Astrocyte (in vitro differentiated cells and primary cell): ENCODE results near the gene SDK1. TPM values are rescaled to one million over a fixed set of nuclear protein-coding genes. Genes with fewer than 3 reads are reported as not detected.

ENCODE experiments used
- DNase-seq: peaks from one replicate; pipeline ENCODE4 v3.0.0-alpha.2; 2010; ENCODE audit warnings: low read depth
- FAIRE-seq: peaks from 2 replicates; lab custom pipeline; 2011; peaks lifted over from hg19 to GRCh38; lab: Jason Lieb, UNC
- H2AFZ ChIP-seq: 2 replicates; pipeline ENCODE4 v1.6.0; 2012; ENCODE audit warnings: low read depth, low read length, inconsistent platforms
- H3K27ac ChIP-seq: 2 replicates; pipeline ENCODE4 v1.5.1; 2011; ENCODE audit warnings: low read depth, low read length, inconsistent platforms
- H3K27me3 ChIP-seq: 2 replicates; pipeline ENCODE4 v1.6.0; 2011; ENCODE audit warnings: low read length, inconsistent platforms; ENCODE audit not compliant: insufficient read depth
- H3K36me3 ChIP-seq: 2 replicates; pipeline ENCODE4 v1.5.1; 2011; ENCODE audit warnings: low read length, inconsistent platforms; ENCODE audit not compliant: insufficient read depth
- H3K4me1 ChIP-seq: 2 replicates; pipeline ENCODE4 v1.5.1; 2011; ENCODE audit warnings: low read length, inconsistent platforms; ENCODE audit not compliant: insufficient read depth
- H3K4me2 ChIP-seq: 2 replicates; pipeline ENCODE4 v1.6.0; 2012; ENCODE audit warnings: low read length, inconsistent platforms
- H3K4me3 ChIP-seq: 2 replicates; pipeline ENCODE4 v1.5.1; 2011; ENCODE audit warnings: low read depth, mild to moderate bottlenecking, low read length, inconsistent platforms; ENCODE audit not compliant: insufficient read depth
- H3K79me2 ChIP-seq: 2 replicates; pipeline ENCODE4 v1.6.0; 2012; ENCODE audit warnings: mild to moderate bottlenecking, low read length, inconsistent platforms; ENCODE audit not compliant: insufficient read depth
- H3K9ac ChIP-seq: 2 replicates; pipeline ENCODE4 v1.6.0; 2012; ENCODE audit warnings: mild to moderate bottlenecking, low read length, inconsistent platforms
- H3K9me3 ChIP-seq: 2 replicates; pipeline ENCODE4 v1.5.1; 2012; ENCODE audit warnings: low read depth, mild to moderate bottlenecking, low read length, inconsistent platforms; ENCODE audit not compliant: insufficient read depth
- H4K20me1 ChIP-seq: 2 replicates; pipeline ENCODE4 v1.6.0; 2012; ENCODE audit warnings: low read length, inconsistent platforms; ENCODE audit not compliant: insufficient read depth
- H3K27ac Mint-ChIP-seq: one replicate; pipeline ENCODE4 v1.8.0; 2021; ENCODE audit warnings: mild to moderate bottlenecking, mixed read lengths; ENCODE audit not compliant: unreplicated experiment
- H3K27me3 Mint-ChIP-seq: one replicate; pipeline ENCODE4 v1.8.0; 2021; ENCODE audit warnings: low read depth, mixed read lengths; ENCODE audit not compliant: unreplicated experiment
- H3K36me3 Mint-ChIP-seq: one replicate; pipeline ENCODE4 v1.8.0; 2021; ENCODE audit warnings: low read depth, mixed read lengths; ENCODE audit not compliant: unreplicated experiment
- H3K4me1 Mint-ChIP-seq: one replicate; pipeline ENCODE4 v1.8.0; 2021; ENCODE audit warnings: low read depth, mixed read lengths; ENCODE audit not compliant: unreplicated experiment
- H3K4me3 Mint-ChIP-seq: one replicate; pipeline ENCODE4 v1.8.0; 2021; ENCODE audit warnings: mild to moderate bottlenecking, moderate library complexity, mixed read lengths; ENCODE audit not compliant: unreplicated experiment
- H3K9me3 Mint-ChIP-seq: one replicate; pipeline ENCODE4 v1.8.0; 2021; ENCODE audit warnings: mild to moderate bottlenecking, mixed read lengths; ENCODE audit not compliant: unreplicated experiment
- EZH2 ChIP-seq: IDR thresholded peaks from 2 replicates; pipeline ENCODE4 v1.6.1; 2012; ENCODE audit warnings: mild to moderate bottlenecking, low read length, inconsistent platforms; ENCODE audit not compliant: insufficient read depth
- total RNA-seq: library from RNA; stranded (reverse); gene quantifications from 2 replicates; pipeline ENCODE4 v1.2.1, GENCODE V29; 2021
- TF ChIP-seq, protein P1 (sequence below): IDR thresholded peaks from 2 replicates; pipeline ENCODE4 v1.5.1; 2011; ENCODE audit warnings: low read depth, mild to moderate bottlenecking, inconsistent platforms, low read length, moderate library complexity; ENCODE audit not compliant: insufficient read depth

The SDK1 gene
- total RNA-seq, 1 donor from 2014 or later: 4.2 TPM

DNA sequence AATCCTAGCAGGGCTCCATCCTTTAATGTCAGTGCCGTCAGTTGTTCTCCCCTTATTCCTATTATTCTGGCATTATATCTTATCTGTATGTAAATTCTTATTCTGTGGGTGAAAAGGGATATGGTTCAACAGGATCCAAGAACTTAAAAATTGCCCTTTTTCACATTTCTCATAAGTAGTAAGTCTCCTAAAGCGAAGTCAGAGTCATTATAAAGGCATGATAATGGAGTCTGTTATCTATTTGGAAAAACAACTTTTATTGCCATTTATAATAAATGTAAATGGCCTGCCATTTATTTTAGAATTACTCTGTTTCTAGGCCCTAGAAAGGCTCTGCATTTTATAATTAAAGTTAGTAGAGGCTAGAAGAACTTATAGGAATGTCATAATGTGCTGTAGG lies 31.3 kb downstream of the SDK1 start:
- TF ChIP-seq, protein P1, sequence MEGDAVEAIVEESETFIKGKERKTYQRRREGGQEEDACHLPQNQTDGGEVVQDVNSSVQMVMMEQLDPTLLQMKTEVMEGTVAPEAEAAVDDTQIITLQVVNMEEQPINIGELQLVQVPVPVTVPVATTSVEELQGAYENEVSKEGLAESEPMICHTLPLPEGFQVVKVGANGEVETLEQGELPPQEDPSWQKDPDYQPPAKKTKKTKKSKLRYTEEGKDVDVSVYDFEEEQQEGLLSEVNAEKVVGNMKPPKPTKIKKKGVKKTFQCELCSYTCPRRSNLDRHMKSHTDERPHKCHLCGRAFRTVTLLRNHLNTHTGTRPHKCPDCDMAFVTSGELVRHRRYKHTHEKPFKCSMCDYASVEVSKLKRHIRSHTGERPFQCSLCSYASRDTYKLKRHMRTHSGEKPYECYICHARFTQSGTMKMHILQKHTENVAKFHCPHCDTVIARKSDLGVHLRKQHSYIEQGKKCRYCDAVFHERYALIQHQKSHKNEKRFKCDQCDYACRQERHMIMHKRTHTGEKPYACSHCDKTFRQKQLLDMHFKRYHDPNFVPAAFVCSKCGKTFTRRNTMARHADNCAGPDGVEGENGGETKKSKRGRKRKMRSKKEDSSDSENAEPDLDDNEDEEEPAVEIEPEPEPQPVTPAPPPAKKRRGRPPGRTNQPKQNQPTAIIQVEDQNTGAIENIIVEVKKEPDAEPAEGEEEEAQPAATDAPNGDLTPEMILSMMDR: no peak
- TF ChIP-seq EZH2: no peak
- no peaks in the 10 kb centered on the region for H3K36me3 Mint-ChIP-seq
- H2AFZ ChIP-seq: no peak overlapping the region

GRCh38 chr7:3333861-3334260 lies 32.8 kb downstream of the SDK1 start:
- no peaks in the 10 kb centered on the region for H4K20me1 ChIP-seq
- no peak overlapping the region for H3K4me3 ChIP-seq
- no peak overlapping the region for H3K27ac ChIP-seq
- FAIRE-seq: no peak
- no peak for DNase-seq
- H3K27ac Mint-ChIP-seq: no peak overlapping the region
- H3K4me2 ChIP-seq: no peak overlapping the region
- H3K9ac ChIP-seq: no peak overlapping the region
- TF ChIP-seq, protein P1: no peak
- no peak for TF ChIP-seq EZH2
- H3K27me3 Mint-ChIP-seq: no peaks in the 10 kb centered on the region
- no peak overlapping the region for H2AFZ ChIP-seq
- no peaks in the 10 kb centered on the region for H3K4me1 Mint-ChIP-seq
- H3K79me2 ChIP-seq: no peaks in the 10 kb centered on the region
- H3K9me3 Mint-ChIP-seq: peaks cover 2% of the 10 kb centered on the region
- H3K36me3 ChIP-seq: no peaks in the 10 kb centered on the region
- no peak overlapping the region for H3K4me3 Mint-ChIP-seq
- no peaks in the 10 kb centered on the region for H3K9me3 ChIP-seq
- H3K27me3 ChIP-seq: no peaks in the 10 kb centered on the region
- H3K36me3 Mint-ChIP-seq: no peaks in the 10 kb centered on the region
- no peaks in the 10 kb centered on the region for H3K4me1 ChIP-seq

More for the DNA sequence above, 31.3 kb downstream of the SDK1 start:
- H3K79me2 ChIP-seq: no peaks in the 10 kb centered on the region
- H3K27me3 ChIP-seq: no peaks in the 10 kb centered on the region
- no peaks in the 10 kb centered on the region for H3K36me3 ChIP-seq
- FAIRE-seq (no peak), DNase-seq (peak; percentile 51)
- no peak overlapping the region for H3K27ac Mint-ChIP-seq
- H3K27ac ChIP-seq: no peak overlapping the region
- no peak overlapping the region for H3K9ac ChIP-seq
- H3K4me1 Mint-ChIP-seq: no peaks in the 10 kb centered on the region
- no peak overlapping the region for H3K4me2 ChIP-seq
- H3K4me3 ChIP-seq: no peak overlapping the region
- H3K4me3 Mint-ChIP-seq: no peak overlapping the region
- no peaks in the 10 kb centered on the region for H4K20me1 ChIP-seq
- H3K9me3 ChIP-seq: no peaks in the 10 kb centered on the region
- H3K4me1 ChIP-seq: no peaks in the 10 kb centered on the region
- H3K27me3 Mint-ChIP-seq: no peaks in the 10 kb centered on the region
- H3K9me3 Mint-ChIP-seq: peaks cover 2% of the 10 kb centered on the region

DNA sequence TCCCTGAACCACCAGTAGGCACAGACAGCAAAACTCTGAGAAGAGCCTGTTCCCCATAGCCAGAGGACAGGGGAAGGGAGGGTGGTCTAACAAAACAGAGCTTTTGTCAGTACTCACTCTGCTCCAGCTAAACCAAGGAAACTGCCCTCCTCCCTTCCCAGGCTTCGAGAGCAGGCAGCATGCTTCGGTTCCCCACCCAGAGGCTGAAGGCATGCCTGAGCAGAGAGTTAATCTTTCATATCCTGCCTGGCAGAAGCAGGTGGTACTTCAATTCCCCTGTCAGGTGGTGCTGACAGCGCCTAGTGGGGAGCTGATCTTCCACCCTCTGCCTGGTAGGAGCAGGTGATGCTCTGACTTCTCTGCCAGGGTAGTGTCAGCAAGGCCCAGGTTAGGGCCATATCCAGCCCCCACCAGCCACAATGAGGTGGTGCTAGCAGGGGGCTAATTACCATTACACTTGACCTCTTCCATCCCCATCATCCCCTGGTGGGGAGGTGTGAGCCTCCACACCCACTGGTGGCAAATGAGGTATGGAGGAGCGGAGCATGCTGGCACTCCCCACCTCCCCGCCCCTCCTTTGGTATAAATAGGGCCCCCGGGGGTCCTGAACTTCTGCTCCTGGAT lies 35.1 kb downstream of the SDK1 start:
- Histone ChIP-seq H3K27ac (no peak overlapping the region), H3K27me3 (no peaks in the 10 kb centered on the region), H3K79me2 (no peaks in the 10 kb centered on the region), H4K20me1 (no peaks in the 10 kb centered on the region), H2AFZ (no peak overlapping the region), H3K9ac (no peak overlapping the region), H3K4me3 (no peak overlapping the region), H3K36me3 (no peaks in the 10 kb centered on the region), H3K4me1 (no peaks in the 10 kb centered on the region), H3K9me3 (no peaks in the 10 kb centered on the region), H3K4me2 (no peak overlapping the region)
- Mint-ChIP-seq H3K9me3 (peaks cover 1% of the 10 kb centered on the region), H3K4me1 (no peaks in the 10 kb centered on the region), H3K36me3 (no peaks in the 10 kb centered on the region), H3K27me3 (no peaks in the 10 kb centered on the region), H3K4me3 (no peak overlapping the region), H3K27ac (no peak overlapping the region)
- FAIRE-seq (no peak), DNase-seq (no peak)
- no peak for TF ChIP-seq EZH2
- TF ChIP-seq, protein P1: no peak
